Hepatocyte (in vitro differentiated cells): Measurements from ENCODE around the gene SPRY1.

Source experiments
- EZH2 ChIP-seq: fragments of 200-600 bp; sonication (generic); IDR thresholded peaks from 2 replicates; pipeline ENCODE4 v1.6.1; 2016; ENCODE audit warnings: antibody characterized with exemption, mild to moderate bottlenecking, borderline replicate concordance
- EZH2phosphoT487 ChIP-seq: fragments of 200-600 bp; sonication (generic); IDR thresholded peaks from one replicate; pipeline ENCODE4 v1.6.1; 2018; ENCODE audit warnings: antibody characterized with exemption, mild to moderate bottlenecking, low read depth, moderate library complexity; ENCODE audit not compliant: unreplicated experiment, severe bottlenecking
- TF ChIP-seq, protein P1 (sequence below): fragments of 200-600 bp; sonication (generic); IDR thresholded peaks from 2 replicates; pipeline ENCODE4 v1.5.1; 2016; ENCODE audit warnings: antibody characterized with exemption, mild to moderate bottlenecking; ENCODE audit not compliant: poor library complexity

DNA sequence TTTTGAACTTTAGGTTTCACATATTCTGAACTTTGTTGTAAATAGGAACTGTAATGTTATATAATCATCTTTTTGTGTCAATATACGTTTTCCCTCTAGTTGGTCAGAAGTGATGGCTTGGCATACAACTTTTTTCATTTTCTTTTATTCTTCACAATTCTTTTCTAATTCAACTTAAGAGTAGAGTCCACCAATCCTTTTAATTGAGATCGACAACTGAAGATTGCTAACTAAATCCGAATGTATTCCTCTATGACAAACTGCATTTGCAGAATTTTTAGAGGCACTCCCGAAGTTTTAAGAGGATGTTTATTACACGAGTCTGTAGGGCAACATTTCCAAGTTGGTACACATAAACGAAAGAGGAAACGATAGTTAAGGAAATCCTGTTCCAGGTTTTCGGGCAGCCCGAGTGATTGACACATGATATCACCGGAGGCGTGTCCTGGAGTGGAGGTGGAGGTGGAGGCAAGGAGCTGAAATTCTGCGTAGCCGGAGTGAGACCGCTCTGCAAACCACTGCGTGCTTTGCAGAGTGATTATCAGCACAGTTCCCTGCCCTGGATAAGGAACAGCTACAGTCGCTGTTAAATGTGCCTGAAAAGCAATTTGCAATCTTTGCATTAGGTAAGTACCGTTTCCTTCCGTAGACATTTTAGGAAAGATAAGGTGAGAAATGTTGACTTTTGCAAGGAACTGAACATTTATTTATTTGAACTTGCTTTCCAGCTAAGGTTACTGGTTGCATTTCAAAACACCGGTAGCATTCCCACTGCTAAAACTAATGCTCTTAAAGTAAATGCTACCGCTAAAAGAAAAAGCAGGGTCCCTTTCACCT is at the start of gene SPRY1:
- TF ChIP-seq, protein P1, sequence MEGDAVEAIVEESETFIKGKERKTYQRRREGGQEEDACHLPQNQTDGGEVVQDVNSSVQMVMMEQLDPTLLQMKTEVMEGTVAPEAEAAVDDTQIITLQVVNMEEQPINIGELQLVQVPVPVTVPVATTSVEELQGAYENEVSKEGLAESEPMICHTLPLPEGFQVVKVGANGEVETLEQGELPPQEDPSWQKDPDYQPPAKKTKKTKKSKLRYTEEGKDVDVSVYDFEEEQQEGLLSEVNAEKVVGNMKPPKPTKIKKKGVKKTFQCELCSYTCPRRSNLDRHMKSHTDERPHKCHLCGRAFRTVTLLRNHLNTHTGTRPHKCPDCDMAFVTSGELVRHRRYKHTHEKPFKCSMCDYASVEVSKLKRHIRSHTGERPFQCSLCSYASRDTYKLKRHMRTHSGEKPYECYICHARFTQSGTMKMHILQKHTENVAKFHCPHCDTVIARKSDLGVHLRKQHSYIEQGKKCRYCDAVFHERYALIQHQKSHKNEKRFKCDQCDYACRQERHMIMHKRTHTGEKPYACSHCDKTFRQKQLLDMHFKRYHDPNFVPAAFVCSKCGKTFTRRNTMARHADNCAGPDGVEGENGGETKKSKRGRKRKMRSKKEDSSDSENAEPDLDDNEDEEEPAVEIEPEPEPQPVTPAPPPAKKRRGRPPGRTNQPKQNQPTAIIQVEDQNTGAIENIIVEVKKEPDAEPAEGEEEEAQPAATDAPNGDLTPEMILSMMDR: no peak
- TF ChIP-seq EZH2: no peak
- no peak for TF ChIP-seq EZH2phosphoT487
